RKO (cell line): ENCODE results near the gene LRP4.
A peak's percentile ranks its signal among the peaks of the same experiment; 100 is the strongest.
"Not testable (repeated sequence)": the region's sequence is repeated elsewhere in the genome, so short reads cannot be mapped to it uniquely, and the experiment has no call there.

Experiments used
- DNase-seq: peaks from one replicate; pipeline ENCODE4 v3.0.0-alpha.2; 2016; ENCODE audit warnings: low spot score

LRP4 gene, protein sequence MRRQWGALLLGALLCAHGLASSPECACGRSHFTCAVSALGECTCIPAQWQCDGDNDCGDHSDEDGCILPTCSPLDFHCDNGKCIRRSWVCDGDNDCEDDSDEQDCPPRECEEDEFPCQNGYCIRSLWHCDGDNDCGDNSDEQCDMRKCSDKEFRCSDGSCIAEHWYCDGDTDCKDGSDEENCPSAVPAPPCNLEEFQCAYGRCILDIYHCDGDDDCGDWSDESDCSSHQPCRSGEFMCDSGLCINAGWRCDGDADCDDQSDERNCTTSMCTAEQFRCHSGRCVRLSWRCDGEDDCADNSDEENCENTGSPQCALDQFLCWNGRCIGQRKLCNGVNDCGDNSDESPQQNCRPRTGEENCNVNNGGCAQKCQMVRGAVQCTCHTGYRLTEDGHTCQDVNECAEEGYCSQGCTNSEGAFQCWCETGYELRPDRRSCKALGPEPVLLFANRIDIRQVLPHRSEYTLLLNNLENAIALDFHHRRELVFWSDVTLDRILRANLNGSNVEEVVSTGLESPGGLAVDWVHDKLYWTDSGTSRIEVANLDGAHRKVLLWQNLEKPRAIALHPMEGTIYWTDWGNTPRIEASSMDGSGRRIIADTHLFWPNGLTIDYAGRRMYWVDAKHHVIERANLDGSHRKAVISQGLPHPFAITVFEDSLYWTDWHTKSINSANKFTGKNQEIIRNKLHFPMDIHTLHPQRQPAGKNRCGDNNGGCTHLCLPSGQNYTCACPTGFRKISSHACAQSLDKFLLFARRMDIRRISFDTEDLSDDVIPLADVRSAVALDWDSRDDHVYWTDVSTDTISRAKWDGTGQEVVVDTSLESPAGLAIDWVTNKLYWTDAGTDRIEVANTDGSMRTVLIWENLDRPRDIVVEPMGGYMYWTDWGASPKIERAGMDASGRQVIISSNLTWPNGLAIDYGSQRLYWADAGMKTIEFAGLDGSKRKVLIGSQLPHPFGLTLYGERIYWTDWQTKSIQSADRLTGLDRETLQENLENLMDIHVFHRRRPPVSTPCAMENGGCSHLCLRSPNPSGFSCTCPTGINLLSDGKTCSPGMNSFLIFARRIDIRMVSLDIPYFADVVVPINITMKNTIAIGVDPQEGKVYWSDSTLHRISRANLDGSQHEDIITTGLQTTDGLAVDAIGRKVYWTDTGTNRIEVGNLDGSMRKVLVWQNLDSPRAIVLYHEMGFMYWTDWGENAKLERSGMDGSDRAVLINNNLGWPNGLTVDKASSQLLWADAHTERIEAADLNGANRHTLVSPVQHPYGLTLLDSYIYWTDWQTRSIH (N-terminal part only)

DNA sequence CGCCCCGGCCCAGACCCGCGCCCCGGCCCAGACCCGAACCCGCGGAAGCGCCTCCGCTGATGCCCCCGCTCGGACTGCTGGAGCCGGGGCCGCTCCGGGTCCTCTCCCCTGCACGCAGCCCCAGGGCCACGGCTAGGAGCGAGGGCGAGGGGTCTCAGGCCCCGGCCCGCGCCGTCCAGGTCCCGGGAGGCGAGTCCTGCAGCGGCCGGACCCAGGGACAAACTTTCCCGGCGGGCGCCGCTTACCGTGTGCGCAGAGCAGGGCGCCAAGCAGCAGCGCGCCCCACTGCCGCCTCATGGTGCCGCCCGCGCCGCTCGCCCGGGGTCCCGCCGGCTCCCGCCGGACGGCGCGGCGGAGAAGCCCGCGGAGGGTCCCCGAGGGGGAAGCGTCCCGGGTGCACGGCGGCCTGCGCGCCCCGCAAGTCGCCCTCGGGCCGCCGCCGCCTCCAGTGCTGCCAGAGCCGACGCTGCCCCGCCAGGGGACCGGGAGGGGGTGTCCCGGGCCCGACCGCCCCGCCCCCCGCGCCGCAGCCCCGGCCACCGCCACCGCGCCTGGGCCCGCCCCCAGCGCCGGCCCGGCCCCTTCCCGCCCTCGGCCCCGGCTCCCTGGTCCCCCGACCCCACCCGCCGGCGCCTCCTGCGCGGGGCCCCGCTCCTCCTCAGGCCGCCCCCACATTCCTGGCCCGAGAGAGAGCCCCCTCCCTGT is at the start of gene LRP4:
Gene LRP4 (minus strand): TSS at position 468 of the 705 bp plus-strand sequence. CDS start 171 bp downstream, at position 297.
- peak; percentile 51 for DNase-seq

GRCh38 chr11:46967962-46968361 is 49.6 kb upstream of the LRP4 start:
- DNase-seq: no peak

DNA sequence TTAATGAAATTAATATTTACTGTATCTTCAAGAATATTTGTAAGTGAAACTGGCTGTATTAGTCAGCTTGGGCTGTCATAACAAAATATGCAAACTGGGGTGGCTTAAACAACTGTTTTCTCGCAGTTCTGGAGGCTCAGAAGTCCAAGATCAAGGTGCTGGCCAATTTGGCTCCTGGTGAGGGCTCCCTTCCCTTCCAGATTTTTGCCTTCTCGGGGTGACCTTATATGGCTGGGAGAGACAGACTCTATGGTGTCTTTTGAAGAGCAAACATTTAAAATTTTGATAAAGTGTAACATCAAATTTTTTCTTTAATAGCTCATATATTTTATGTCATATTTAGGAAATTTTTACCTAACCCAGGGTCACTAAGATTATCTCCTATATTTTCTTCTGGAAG is 48.4 kb upstream of the LRP4 start:
- no peak for DNase-seq

- no peak for DNase-seq
These were observed 45.5 kb upstream of the LRP4 start for GRCh38 chr11:46963844-46964243.

GRCh38 chr11:46961886-46962285 is 43.5 kb upstream of the LRP4 start:
- not testable (repeated sequence) for DNase-seq

DNA sequence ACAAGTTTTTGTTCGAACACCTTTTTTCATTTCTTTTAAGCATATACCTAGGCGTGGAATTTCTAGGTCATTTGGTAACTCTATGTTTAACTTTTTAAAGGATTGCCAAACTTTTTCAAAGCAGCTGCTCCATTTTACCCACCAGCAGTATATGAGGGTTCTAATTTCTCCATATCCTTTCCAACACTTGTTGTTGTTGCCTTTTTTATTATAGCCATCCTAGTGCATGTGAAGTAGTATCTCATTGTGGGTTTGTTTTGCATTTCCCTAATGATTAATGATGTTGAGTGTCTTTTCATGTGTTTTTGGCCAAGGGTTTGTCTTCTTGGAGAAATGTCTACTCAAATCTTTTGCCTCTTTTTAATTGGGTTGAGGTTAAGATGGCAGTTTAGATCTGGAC is 42.7 kb upstream of the LRP4 start:
- DNase-seq: no peak

DNA sequence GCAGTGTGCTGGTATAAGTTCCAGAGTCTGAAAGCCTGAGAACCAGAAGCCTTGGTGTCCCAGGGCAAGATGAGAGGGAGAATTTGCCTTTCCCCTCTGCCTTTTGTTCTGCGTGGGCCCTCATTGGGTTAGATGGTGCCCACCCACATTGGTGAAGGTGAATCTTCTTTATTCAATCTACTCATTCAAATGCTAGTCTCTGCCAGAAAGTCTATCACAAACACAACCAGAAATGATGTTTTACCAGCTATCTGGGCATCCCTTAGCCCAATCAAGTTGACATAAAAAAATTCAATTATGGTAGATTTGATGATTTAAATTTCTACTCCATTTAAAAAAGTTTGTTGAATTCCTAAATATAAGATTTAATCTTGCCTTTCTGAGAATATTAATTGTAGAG is 40.4 kb upstream of the LRP4 start:
- DNase-seq: no peak

- no peak for DNase-seq
These were observed 34.7 kb upstream of the LRP4 start for GRCh38 chr11:46953093-46953492.

GRCh38 chr11:46952553-46952952 is 34.2 kb upstream of the LRP4 start:
- no peak for DNase-seq

- DNase-seq: no peak
These were observed 33.5 kb upstream of the LRP4 start for GRCh38 chr11:46951864-46952263.

DNA sequence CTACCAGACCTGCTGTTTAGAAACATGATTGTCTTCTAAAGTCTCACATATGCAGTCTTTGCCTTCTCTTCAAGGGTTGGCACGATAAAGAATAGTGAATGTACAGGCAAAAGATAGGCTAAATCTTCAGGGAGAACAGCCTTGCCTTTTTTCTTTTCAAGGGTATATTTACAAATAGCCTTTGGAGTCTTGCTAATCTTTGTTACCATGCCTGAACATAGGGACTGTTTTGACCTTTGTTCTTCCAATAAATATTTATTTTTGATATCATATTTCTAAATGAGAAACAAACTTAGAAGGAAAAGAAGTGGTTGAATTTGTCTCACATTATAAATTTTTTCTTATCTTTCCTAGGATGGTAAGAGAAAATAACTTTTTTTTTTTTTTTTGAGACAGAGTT is 30.9 kb upstream of the LRP4 start:
- no peak for DNase-seq

- DNase-seq: peak; percentile 56
These were observed 30.2 kb upstream of the LRP4 start for GRCh38 chr11:46948378-46949131.

- DNase-seq: no peak
These were observed 29.2 kb upstream of the LRP4 start for GRCh38 chr11:46947399-46948077.

GRCh38 chr11:46944356-46945075 is 26.2 kb upstream of the LRP4 start:
- DNase-seq: no peak

- DNase-seq: no peak
These were observed 23.8 kb upstream of the LRP4 start for GRCh38 chr11:46942172-46942571.

GRCh38 chr11:46936138-46937110 is 18.1 kb upstream of the LRP4 start, which contains the start of gene CSTPP1:
TSS of gene CSTPP1 (plus strand) at chr11:46936761. CDS start at chr11:46936806, 45 bp downstream.
- peak; percentile 92 for DNase-seq

GRCh38 chr11:46930089-46930488 is 11.7 kb upstream of the LRP4 start:
- DNase-seq: peak; percentile 51

DNA sequence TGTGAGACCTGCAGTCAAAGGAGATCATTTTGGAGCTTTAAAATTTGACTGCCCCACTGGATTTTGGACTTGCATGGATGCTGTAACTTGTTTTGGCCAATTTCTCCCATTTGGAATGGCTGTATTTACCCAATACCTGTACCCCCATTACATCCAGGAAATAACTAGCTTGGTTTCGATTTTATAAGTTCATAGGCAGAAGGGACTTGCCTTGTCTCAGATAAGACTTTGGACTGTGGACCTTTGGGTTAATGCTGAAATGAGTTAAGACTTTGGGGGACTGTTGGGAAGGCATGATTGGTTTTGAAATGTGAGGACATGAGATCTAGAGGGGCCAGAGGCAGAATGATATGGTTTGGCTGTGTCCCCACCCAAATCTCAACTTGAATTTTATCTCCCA is 10.4 kb upstream of the LRP4 start:
- not testable (repeated sequence) for DNase-seq
